ENCODE measurements around the gene GPHN. TPM values are rescaled to one million over a fixed set of nuclear protein-coding genes. Genes with fewer than 3 reads are reported as not detected.
A peak's percentile ranks its signal among the peaks of the same experiment; 100 is the strongest.

Gene GPHN
- total RNA-seq, 1 donor: 8.3 TPM

- DNase-seq (ENCODE audit: insufficient read length, low spot score, missing footprints): peak; percentile 30
These were observed 237.1 kb downstream of the GPHN start for GRCh38 chr14:66745078-66745477.

DNA sequence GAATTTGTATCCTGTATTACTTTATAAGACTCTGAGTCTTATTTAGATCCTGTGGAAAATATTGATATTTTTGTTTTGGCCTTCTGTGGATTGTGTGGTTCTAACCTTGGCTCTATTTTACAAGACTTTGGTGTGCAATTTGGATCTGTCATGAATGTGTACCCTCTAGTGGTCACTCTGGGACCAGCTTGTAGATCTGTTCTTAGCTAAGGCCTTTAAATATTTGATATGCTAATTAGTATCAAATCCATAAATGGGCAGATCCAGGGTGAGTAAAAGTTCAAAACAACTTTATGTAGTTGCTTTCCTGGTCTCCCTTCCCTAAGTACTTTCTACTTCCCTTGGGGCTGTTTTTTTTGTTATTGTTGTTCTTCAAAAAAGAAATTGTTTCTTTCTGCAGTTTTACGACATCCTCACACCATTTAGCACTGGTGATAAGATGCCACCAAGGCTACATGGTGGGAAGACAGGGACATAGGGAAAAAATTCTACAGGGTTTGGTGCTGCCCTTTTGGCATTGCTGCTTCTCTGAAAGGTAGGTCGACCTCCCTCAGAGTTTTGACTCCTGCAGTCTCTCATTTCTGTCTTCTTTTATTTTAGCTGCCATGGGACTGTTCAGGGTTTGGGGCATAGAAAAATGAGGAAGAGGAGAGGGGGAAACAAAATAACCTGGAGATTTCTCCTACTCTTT, 238.5 kb downstream of the GPHN start:
- Histone ChIP-seq H3K4me1 (ENCODE audit: insufficient read depth, low read length) (no peaks in the 10 kb centered on the region), H3K4me3 (ENCODE audit: insufficient read depth, low read length) (no peak overlapping the region), H3K27ac (ENCODE audit: low read depth, low read length) (no peak overlapping the region), H3K4me2 (ENCODE audit: insufficient read depth, low read length) (no peak overlapping the region), H3K36me3 (ENCODE audit: insufficient read depth, low read length) (no peaks in the 10 kb centered on the region), H3K79me2 (ENCODE audit: insufficient read depth, low read length) (no peaks in the 10 kb centered on the region), H3K9me3 (ENCODE audit: low read depth, low read length) (no peaks in the 10 kb centered on the region), H3K27me3 (ENCODE audit: insufficient read depth, low read length) (no peaks in the 10 kb centered on the region), H2AFZ (ENCODE audit: low read length) (no peak overlapping the region), H4K20me1 (ENCODE audit: insufficient read depth, low read length) (no peaks in the 10 kb centered on the region)
- DNase-seq (ENCODE audit: insufficient read length, low spot score, missing footprints): peak; percentile 43
- TF ChIP-seq CTCF (IDR thresholded peaks at IDR 0.05; ENCODE audit: extremely low read depth, low read depth, low read length): peak; percentile 75

More at GRCh38 chr14:66745078-66745477, 237.1 kb downstream of the GPHN start:
- Histone ChIP-seq H3K4me1 (ENCODE audit: insufficient read depth, low read length) (no peaks in the 10 kb centered on the region), H3K27me3 (ENCODE audit: insufficient read depth, low read length) (no peaks in the 10 kb centered on the region), H3K9me3 (ENCODE audit: low read depth, low read length) (no peaks in the 10 kb centered on the region), H3K27ac (ENCODE audit: low read depth, low read length) (no peak overlapping the region), H3K36me3 (ENCODE audit: insufficient read depth, low read length) (no peaks in the 10 kb centered on the region), H3K4me3 (ENCODE audit: insufficient read depth, low read length) (no peak overlapping the region), H3K4me2 (ENCODE audit: insufficient read depth, low read length) (no peak overlapping the region), H4K20me1 (ENCODE audit: insufficient read depth, low read length) (no peaks in the 10 kb centered on the region), H3K79me2 (ENCODE audit: insufficient read depth, low read length) (no peaks in the 10 kb centered on the region), H2AFZ (ENCODE audit: low read length) (no peak overlapping the region)
- TF ChIP-seq CTCF (IDR thresholded peaks at IDR 0.05; ENCODE audit: extremely low read depth, low read depth, low read length): no peak

DNA sequence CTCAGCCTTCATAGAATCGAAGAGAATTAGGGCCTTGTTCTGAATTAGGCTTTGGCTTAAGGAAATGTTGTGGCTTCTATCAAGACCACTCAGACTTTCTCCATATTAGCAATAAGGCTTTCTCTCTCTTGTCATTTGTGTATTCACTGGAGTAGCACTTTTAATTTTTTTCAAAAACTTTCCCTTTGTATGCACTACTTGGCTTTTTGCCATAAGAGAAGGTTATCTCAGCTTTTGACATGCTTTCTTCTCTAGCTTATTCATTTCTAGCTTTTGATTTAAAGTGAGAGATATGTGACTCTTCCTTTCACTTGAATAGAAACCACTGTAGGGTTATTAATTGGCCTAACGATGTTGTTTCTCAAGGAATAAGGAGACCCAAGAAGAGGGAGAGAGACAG, 244.2 kb downstream of the GPHN start:
- no peak for TF ChIP-seq CTCF (IDR thresholded peaks at IDR 0.05; ENCODE audit: extremely low read depth, low read depth, low read length)
- Histone ChIP-seq H3K27me3 (ENCODE audit: insufficient read depth, low read length) (no peaks in the 10 kb centered on the region), H3K36me3 (ENCODE audit: insufficient read depth, low read length) (no peaks in the 10 kb centered on the region), H3K27ac (ENCODE audit: low read depth, low read length) (no peak overlapping the region), H2AFZ (ENCODE audit: low read length) (no peak overlapping the region), H4K20me1 (ENCODE audit: insufficient read depth, low read length) (no peaks in the 10 kb centered on the region), H3K4me2 (ENCODE audit: insufficient read depth, low read length) (no peak overlapping the region), H3K9me3 (ENCODE audit: low read depth, low read length) (no peaks in the 10 kb centered on the region), H3K79me2 (ENCODE audit: insufficient read depth, low read length) (no peaks in the 10 kb centered on the region), H3K4me1 (ENCODE audit: insufficient read depth, low read length) (no peaks in the 10 kb centered on the region), H3K4me3 (ENCODE audit: insufficient read depth, low read length) (no peak overlapping the region)
- DNase-seq (ENCODE audit: insufficient read length, low spot score, missing footprints): no peak

- H3K36me3 ChIP-seq (ENCODE audit: insufficient read depth, low read length): no peaks in the 10 kb centered on the region
- H2AFZ ChIP-seq (ENCODE audit: low read length): no peak overlapping the region
- H3K4me1 ChIP-seq (ENCODE audit: insufficient read depth, low read length): no peaks in the 10 kb centered on the region
- no peaks in the 10 kb centered on the region for H3K79me2 ChIP-seq (ENCODE audit: insufficient read depth, low read length)
- H4K20me1 ChIP-seq (ENCODE audit: insufficient read depth, low read length): no peaks in the 10 kb centered on the region
- no peak overlapping the region for H3K4me3 ChIP-seq (ENCODE audit: insufficient read depth, low read length)
- no peaks in the 10 kb centered on the region for H3K27me3 ChIP-seq (ENCODE audit: insufficient read depth, low read length)
- H3K9me3 ChIP-seq (ENCODE audit: low read depth, low read length): no peaks in the 10 kb centered on the region
- H3K27ac ChIP-seq (ENCODE audit: low read depth, low read length): no peak overlapping the region
- H3K4me2 ChIP-seq (ENCODE audit: insufficient read depth, low read length): no peak overlapping the region
- DNase-seq (ENCODE audit: insufficient read length, low spot score, missing footprints): no peak
- peak; percentile 19 for TF ChIP-seq CTCF (IDR thresholded peaks at IDR 0.05; ENCODE audit: extremely low read depth, low read depth, low read length)
These were observed 250.2 kb downstream of the GPHN start for GRCh38 chr14:66758031-66758613.
